Osteoblast (primary cell): Measurements from ENCODE around the gene AHNAK. TPM values are rescaled to one million over a fixed set of nuclear protein-coding genes. Genes with fewer than 3 reads are reported as not detected.

Experiments
- DNase-seq: peaks from one replicate; pipeline ENCODE4 v3.0.0; 2011; ENCODE audit warnings: low spot score, mixed read lengths; ENCODE audit not compliant: insufficient read length; ENCODE audit errors: missing footprints
- H2AFZ ChIP-seq: 2 replicates; pipeline ENCODE4 v1.6.0; 2011; ENCODE audit warnings: mild to moderate bottlenecking, low read length
- H3K27ac ChIP-seq: 2 replicates; pipeline ENCODE4 v1.5.1; 2011; ENCODE audit warnings: mild to moderate bottlenecking, low read depth, low read length, moderate library complexity
- H3K27me3 ChIP-seq: 2 replicates; pipeline ENCODE4 v1.6.0; 2012; ENCODE audit warnings: mild to moderate bottlenecking, control low read depth, inconsistent platforms, low read length, moderate library complexity; ENCODE audit not compliant: insufficient read depth
- H3K36me3 ChIP-seq: 2 replicates; pipeline ENCODE4 v1.5.1; 2011; ENCODE audit warnings: mild to moderate bottlenecking, low read length, control low read depth, moderate library complexity; ENCODE audit not compliant: insufficient read depth
- H3K4me1 ChIP-seq: 2 replicates; pipeline ENCODE4 v1.5.1; 2011; ENCODE audit warnings: mild to moderate bottlenecking, low read length, control low read depth, moderate library complexity; ENCODE audit not compliant: insufficient read depth
- H3K4me2 ChIP-seq: 2 replicates; pipeline ENCODE4 v1.6.0; 2011; ENCODE audit warnings: mild to moderate bottlenecking, low read length; ENCODE audit not compliant: insufficient read depth
- H3K4me3 ChIP-seq: fragments of 200-600 bp; sonication (generic); 3 replicates; pipeline ENCODE4 v1.5.1; 2012; ENCODE audit warnings: mild to moderate bottlenecking, low read length, inconsistent platforms; ENCODE audit not compliant: insufficient read depth
- H3K79me2 ChIP-seq: 2 replicates; pipeline ENCODE4 v1.6.0; 2012; ENCODE audit warnings: mild to moderate bottlenecking, low read length, control low read depth, inconsistent platforms; ENCODE audit not compliant: insufficient read depth
- H3K9me3 ChIP-seq: 2 replicates; pipeline ENCODE4 v1.5.1; 2011; ENCODE audit warnings: low read depth, low read length, control low read depth
- H4K20me1 ChIP-seq: 2 replicates; pipeline ENCODE4 v1.6.0; 2012; ENCODE audit warnings: mild to moderate bottlenecking, low read length, control low read depth; ENCODE audit not compliant: insufficient read depth
- CTCF ChIP-seq: IDR thresholded peaks from 2 replicates; pipeline ENCODE4 v1.5.1; 2011; ENCODE audit warnings: mild to moderate bottlenecking, low read depth, low read length, moderate library complexity; ENCODE audit errors: extremely low read depth
- total RNA-seq: library from RNA; depleted of rRNA; stranded (reverse); fragments of >200 nt; gene quantifications from 2 replicates; pipeline ENCODE4 v1.2.3, GENCODE V29; 2012

AHNAK gene
- total RNA-seq, 1 donor = 720 TPM

- peak overlapping the region; percentile 65 for H3K4me2 ChIP-seq
Measured at GRCh38 chr11:62462508-62462892, 84.1 kb downstream of the AHNAK start.

GRCh38 chr11:62461740-62462507, 84.7 kb downstream of the AHNAK start:
- peak overlapping the region; percentile 65 for H3K4me2 ChIP-seq
- H3K9me3 ChIP-seq = no peaks in the 10 kb centered on the region
- no peaks in the 10 kb centered on the region for H4K20me1 ChIP-seq
- H3K36me3 ChIP-seq = no peaks in the 10 kb centered on the region
- H3K27ac ChIP-seq = peak overlapping the region; percentile 73
- H3K27me3 ChIP-seq = no peaks in the 10 kb centered on the region
- H3K4me3 ChIP-seq = no peak overlapping the region
- DNase-seq = peak; percentile 93
- H3K79me2 ChIP-seq = no peaks in the 10 kb centered on the region
- H2AFZ ChIP-seq = no peak overlapping the region
- TF ChIP-seq CTCF = no peak
- peaks cover 29% of the 10 kb centered on the region for H3K4me1 ChIP-seq

More at GRCh38 chr11:62462508-62462892, 84.1 kb downstream of the AHNAK start:
- no peaks in the 10 kb centered on the region for H4K20me1 ChIP-seq
- H3K4me3 ChIP-seq = no peak overlapping the region
- DNase-seq = no peak
- no peaks in the 10 kb centered on the region for H3K36me3 ChIP-seq
- H3K27me3 ChIP-seq = no peaks in the 10 kb centered on the region
- no peaks in the 10 kb centered on the region for H3K9me3 ChIP-seq
- no peaks in the 10 kb centered on the region for H3K79me2 ChIP-seq
- TF ChIP-seq CTCF = no peak
- H3K4me1 ChIP-seq = peaks cover 29% of the 10 kb centered on the region
- no peak overlapping the region for H3K27ac ChIP-seq
- H2AFZ ChIP-seq = no peak overlapping the region

- H3K4me2 ChIP-seq = no peak overlapping the region
- peaks cover 29% of the 10 kb centered on the region for H3K4me1 ChIP-seq
- no peak for TF ChIP-seq CTCF
- no peaks in the 10 kb centered on the region for H3K27me3 ChIP-seq
- no peaks in the 10 kb centered on the region for H3K79me2 ChIP-seq
- DNase-seq = peak; percentile 75
- H3K27ac ChIP-seq = peak overlapping the region; percentile 31
- no peaks in the 10 kb centered on the region for H3K36me3 ChIP-seq
- no peaks in the 10 kb centered on the region for H3K9me3 ChIP-seq
- H2AFZ ChIP-seq = peak overlapping the region; percentile 67
- H4K20me1 ChIP-seq = no peaks in the 10 kb centered on the region
- H3K4me3 ChIP-seq = no peak overlapping the region
Measured at GRCh38 chr11:62459080-62459479, 87.5 kb downstream of the AHNAK start.

GRCh38 chr11:62458212-62459002, 88.2 kb downstream of the AHNAK start:
- Histone ChIP-seq H3K4me3 (no peak overlapping the region), H3K4me2 (no peak overlapping the region), H4K20me1 (no peaks in the 10 kb centered on the region), H3K79me2 (no peaks in the 10 kb centered on the region), H3K9me3 (no peaks in the 10 kb centered on the region), H2AFZ (peak overlapping the region; percentile 88), H3K4me1 (peaks cover 29% of the 10 kb centered on the region), H3K27me3 (no peaks in the 10 kb centered on the region), H3K36me3 (no peaks in the 10 kb centered on the region), H3K27ac (peak overlapping the region; percentile 31)
- no peak for TF ChIP-seq CTCF
- peak; percentile 68 for DNase-seq
